Uterus (tissue), 2 donors: Measurements from ENCODE around the gene PTPRN2.

Source experiments
- POLR2A ChIP-seq, 2 donors: fragments of 450-650 bp; IDR thresholded peaks; one replicate each; pipeline ENCODE4 v1.6.1; 2016; ENCODE audit warnings: antibody characterized with exemption in 2 of 2, mild to moderate bottlenecking in 1 of 2, moderate library complexity in 1 of 2
- TF ChIP-seq, protein P1 (sequence below), 4 experiments: fragments of 200-600 bp in 2 of 4; fragments of 450-650 bp in 2 of 4; sonication (generic) in 2 of 4; IDR thresholded peaks; one replicate each; pipeline ENCODE4 v1.5.1; 2016 to 2019; ENCODE audit warnings: antibody characterized with exemption in 4 of 4, mild to moderate bottlenecking in 2 of 4, moderate library complexity in 1 of 4

DNA sequence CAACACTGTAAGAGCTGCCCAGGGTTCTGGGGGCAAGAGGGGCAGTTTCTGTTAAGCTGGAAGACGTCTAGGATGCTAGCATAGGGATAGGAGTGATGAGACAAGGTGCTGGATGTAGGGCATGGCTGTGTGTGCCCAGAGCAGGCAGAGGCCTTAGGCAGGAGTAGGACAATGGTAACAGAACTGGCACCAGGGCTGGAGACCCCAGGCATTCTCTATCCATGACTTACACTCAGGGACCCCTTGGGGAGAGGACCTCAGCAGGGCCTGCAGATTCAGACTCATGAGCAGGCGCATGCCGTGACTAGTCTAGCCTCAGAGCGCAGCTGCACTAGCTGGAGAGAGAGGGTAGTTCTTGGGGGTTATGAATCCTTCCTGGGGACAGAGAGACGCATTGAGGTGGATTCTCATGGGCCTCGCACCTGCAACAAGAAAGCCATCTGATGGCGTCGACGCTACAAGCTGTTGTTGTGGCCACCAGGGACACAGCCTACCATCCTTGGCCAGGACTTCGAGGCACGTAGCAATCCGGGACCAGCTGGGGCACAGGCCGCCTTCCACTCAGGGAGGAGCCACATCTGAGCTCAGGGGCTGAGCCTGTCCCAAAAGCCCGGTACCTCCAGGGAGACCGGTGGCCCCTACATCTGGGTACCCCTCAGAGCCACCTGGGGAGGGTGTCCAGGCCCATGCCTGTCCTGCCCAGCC, 474.1 kb downstream of the PTPRN2 start:
- no peak for TF ChIP-seq POLR2A (IDR thresholded peaks at IDR 0.05)
- TF ChIP-seq, protein P1, sequence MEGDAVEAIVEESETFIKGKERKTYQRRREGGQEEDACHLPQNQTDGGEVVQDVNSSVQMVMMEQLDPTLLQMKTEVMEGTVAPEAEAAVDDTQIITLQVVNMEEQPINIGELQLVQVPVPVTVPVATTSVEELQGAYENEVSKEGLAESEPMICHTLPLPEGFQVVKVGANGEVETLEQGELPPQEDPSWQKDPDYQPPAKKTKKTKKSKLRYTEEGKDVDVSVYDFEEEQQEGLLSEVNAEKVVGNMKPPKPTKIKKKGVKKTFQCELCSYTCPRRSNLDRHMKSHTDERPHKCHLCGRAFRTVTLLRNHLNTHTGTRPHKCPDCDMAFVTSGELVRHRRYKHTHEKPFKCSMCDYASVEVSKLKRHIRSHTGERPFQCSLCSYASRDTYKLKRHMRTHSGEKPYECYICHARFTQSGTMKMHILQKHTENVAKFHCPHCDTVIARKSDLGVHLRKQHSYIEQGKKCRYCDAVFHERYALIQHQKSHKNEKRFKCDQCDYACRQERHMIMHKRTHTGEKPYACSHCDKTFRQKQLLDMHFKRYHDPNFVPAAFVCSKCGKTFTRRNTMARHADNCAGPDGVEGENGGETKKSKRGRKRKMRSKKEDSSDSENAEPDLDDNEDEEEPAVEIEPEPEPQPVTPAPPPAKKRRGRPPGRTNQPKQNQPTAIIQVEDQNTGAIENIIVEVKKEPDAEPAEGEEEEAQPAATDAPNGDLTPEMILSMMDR (IDR thresholded peaks at IDR 0.05): no peak
